Stimulated activated CD4-positive, alpha-beta T cell treated with anti-CD3 and anti-CD28 coated beads, TNF-alpha, amount 100 ng/mL, for 48 hours (primary cell): ENCODE measurements around the gene U2SURP.
A peak's percentile ranks its signal among the peaks of the same experiment; 100 is the strongest.

Experiments used
- DNase-seq, 3 donors: peaks; one replicate each; pipeline ENCODE4 v3.0.0-alpha.2; 2020; ENCODE audit warnings: low read depth in 3 of 3

Gene U2SURP

DNA sequence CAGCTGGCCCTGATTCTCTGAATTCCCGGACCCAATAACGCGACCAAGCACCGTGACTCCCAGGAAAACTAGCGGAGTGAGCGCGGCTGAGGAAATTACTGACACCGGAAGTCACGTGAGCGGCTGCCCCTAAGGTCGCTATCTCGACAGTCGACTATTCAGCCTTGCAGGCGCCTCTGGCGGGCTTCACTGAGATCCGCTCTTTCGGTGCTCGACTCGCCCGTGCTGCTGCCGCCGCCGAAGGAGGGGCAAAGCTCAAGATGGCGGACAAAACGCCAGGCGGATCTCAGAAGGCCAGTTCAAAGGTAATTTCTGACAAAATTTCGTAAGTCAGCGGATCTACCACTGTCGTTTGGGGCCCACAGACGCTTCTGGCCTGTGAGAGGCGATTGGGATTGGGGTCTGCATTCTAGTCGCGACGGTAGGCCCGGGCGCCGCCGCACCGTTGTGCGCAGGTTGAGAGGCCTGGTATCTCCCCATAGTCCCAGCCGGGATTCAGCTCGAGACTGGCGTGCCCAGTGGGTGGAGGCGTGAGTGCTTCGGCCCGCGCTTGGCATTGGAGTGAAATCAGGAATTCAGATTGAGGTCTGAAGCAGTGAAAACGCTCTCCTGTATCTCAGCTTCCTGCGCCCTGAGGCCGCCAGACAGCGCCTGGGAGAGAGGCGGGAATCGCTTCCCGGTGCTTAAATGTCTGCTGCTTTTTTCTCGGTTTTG is at the start of gene U2SURP:
Gene U2SURP (plus strand): TSS at position 202 of the 714 bp plus-strand sequence. CDS start 59 bp downstream, at position 261.
- DNase-seq: peak; percentile 85 to 89 (median 86)

DNA sequence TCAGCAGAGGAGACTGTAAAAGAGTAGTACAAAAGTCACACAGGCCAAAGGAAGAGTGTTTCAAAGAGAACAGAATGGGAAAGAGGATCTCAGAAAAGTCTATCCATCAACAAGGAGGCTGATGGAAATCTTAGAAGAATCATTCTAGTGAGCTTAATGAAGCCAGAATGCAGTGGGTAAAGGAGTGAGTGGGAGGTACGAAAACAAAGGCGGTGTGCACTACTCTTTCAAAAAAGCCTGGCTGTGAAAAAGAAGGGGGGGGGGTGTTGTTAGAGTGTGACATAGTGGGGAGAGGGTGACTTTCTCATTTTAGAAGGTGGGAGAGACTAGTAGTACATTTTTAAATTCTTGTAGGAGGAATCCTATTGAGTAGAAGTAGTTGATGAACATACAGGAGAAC is 49.6 kb upstream of the U2SURP start:
- DNase-seq: no peak

DNA sequence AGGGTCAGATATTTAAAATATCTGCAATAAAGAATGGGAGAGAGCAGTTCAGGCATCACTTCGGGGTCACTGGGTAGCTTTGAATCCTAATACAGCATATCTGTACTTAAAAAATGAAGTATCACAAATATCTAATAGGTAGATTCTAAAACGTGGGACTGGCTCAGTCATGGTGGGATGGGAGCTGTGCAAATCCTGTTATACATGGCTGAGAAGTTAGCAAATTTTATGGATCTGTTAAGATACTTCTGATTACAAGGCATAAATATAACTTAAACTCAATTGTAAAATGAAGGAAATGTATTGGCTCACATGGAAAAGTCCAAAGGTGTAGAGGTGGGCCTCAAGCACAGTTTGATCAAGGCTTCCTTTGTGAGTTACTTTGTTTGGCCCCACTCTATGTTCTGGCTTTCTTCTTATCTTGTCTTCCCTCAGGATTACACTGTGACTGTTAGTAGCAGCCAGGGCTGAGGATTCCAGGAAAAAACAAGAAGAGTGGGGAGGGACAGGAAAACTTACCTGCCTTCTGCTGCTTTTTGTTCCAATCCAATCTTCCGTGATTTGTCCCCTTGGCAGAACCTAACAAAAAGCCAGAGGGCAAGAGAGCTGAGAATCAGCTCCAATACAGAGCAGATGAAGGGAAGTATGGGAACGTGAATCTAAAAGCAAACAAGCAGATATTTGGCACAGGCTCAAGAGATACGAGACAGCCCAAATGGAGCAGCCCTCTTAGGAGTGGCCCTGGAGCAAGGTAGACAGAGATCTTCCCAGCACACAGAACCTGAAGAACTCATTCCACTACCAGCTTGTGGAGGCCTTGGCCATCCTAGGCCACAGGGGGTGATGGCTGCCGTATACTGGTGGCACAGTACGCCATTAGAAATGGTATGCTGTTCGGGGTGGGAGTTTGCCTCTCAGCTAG is 48.8 kb upstream of the U2SURP start:
- DNase-seq: no peak

DNA sequence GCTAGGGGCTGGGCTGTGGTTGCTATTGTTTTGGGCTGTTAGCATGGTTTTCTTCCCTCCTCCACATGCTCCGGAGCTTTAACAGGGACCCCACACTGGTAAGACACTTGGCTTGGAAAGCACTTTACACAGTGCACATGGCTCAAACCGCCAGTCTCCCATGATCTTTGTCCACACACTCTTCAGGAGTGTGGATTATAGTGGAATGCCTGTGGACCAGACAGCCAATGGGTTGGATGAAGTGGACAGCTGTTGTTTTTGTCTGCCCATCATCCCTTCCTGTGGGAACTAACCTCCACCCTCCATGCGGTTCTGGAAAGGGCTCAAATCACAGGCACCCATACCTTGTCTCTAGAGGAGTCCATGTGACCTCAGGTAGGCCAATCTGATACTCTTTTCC is 47.9 kb upstream of the U2SURP start:
- no peak for DNase-seq

DNA sequence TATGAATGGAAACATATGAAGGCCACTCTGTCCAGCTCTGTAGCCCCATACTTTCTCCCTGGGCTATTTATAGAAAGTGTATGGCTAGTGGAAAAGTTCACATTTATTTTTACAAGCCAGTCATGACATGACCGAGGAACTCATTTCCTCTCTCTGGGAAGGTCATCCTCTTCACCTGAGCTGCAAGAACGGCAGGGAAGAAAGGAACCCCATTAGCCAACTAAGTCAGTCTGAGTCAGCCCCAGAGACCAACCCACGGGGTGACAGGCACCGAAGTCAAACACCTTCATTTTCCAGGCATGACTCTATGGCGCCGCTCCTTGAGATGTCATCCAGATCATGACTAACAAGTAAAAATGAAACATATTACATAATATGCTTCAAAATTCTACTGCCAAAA is 42.7 kb upstream of the U2SURP start:
- peak in 1 of 3 donors; percentile 46 for DNase-seq

DNA sequence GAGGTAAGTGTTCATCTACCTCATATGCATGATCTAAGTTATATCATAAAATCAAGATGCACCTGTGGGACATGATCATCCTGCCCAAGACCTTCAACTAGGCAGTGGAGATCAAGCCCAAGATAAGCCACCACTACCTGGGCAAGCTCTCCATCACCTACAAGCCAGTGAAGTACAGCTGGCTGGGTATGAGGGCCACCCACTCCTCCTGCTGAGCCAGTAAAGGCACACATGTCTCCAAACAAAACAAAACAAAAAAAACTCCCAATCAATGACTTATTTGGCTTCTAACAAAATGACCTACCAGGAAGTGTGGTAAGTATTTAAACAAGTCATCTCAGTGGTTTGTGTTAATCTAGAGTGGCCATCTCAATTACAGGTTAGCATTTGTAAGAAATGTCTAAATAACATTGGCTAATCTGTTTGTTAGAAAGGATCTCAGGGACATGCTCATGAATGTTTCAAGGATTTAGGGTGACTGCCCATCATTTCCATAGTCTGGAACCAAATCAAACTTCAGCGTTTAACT is 41.0 kb upstream of the U2SURP start:
- DNase-seq: no peak

DNA sequence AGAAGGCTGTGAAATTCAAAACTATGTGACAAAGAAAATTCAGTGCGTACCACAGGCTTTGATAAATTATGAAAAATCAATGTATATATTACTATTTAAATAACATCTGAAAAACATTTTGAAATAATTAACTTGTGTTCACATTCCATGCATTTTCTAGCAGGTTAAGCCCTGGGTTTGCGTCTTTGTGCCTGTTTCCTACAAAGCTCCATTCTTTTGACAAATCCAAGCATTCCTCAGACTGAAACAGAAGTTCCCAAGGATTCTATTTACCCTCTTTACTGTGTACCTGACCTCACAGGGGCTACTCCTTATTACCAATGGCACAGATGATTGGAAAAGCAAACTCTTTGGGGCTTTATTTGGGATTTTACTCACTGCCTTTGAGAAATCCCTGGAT is 39.8 kb upstream of the U2SURP start:
- no peak for DNase-seq

DNA sequence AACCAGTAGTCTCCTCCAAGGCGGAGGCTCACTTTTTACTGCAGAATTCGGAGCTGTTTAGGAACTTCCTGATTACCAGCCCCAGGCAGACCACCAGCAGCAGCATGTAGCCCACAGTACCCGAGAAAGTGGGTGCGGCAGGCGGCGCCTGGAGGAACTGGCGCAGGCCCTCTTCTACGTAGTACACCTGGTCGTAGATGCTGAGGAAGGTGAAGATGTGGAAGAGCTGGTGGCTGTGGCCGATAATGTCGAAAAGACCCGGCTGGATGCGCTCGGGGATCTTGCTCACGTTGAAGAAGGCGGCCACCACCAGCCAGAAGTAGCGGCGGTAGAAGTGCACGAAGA is 39.2 kb upstream of the U2SURP start:
- no peak for DNase-seq

DNA sequence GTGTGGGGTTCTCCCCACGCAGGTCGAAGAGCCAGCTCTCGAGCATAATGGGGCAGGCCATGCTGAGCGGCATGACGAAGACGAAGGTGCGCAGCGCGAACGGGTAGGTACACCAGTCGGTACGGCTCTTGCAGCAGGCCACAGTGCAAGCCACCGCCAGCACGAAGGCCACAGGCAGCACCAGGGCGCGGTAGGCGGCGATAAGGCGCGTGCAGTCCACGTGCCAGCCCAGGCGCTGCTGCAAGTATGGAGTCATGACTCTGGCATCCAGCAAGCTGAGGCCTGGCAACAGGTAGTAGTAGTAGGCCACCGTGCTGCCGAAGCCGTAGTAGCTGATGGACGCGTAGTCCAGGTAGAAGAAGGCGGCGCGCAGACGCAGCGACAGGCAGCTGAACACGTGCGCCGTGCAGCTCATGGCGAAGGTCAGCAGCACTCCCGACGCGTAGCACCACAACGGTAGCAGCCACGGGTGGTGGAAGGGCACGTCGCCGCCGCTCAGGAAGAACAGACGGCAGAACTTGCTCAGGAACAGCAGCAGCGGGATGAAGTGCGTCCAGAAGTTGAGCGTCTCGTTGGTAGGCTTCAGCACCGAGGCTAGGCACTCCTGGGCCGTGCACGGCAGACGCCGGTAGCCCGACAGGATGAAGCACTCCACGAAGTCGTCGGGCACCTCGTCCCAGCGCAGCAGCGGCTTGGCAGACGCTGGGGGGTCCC is 38.7 kb upstream of the U2SURP start:
- no peak for DNase-seq

DNA sequence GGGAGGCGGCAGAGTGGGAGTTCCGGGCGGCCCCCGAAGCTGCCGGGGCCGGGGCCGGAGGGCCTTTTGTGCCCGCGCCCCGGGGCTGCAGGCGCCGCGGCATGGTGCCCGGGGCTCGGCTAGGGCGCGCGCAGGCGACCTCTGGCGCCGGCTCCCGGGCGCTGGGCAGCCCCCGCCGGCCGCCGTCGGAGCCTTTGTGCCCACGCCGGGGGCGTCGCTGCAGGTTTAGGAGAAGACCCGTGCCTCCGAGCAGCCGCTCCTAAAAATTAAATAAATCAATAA is 38.2 kb upstream of the U2SURP start:
- no peak for DNase-seq

DNA sequence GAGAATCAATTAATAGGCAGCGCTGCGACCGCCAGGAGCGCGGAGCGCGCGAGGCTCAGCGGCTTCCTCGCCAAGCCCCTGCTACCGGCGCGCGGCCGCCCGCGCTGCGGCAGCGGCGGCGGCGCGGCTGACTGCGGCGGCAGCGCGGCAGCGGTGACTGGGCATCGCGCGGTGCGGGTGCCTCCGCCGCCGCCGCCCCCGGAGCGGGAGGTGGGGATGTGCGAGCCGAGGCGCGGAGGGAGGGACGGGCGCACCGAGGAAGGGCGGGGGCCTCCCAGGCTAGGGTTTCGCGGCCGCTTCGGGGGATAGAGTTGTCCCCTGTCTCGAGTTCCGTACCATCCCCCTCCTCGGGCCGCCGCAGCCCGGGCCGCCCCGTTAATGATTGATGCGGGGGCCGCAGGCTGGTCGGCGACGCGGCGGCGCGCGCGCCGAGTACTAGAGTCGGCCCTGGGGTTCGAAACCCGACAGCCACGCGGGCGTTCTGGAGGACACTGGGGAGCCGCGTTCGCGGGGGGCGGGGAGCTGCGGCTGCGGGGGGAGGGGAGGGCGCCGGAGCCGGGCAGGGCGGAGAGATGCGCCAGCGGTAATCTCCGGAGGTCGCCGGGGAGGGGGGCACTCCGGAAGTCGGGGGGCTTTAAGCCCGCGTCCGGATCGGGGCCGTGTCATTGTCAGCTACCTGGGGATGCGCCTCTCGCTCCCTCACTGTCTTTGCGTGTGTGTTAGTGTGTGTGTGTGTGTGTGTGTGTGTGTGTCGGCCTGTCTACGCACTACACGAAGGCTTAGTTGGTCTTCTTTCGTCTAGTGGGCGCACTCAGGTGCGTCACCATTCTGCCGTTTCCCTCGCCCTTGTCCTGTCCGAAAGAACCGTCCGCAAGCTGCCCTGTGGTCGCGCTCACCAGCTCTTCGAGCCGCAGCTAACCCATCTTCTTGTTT is 37.6 kb upstream of the U2SURP start, which contains the start of gene PAQR9:
Gene PAQR9 (minus strand): TSS at position 159 of the 933 bp plus-strand sequence. CDS start 338 bp downstream, outside the sequence.
- DNase-seq: no peak

DNA sequence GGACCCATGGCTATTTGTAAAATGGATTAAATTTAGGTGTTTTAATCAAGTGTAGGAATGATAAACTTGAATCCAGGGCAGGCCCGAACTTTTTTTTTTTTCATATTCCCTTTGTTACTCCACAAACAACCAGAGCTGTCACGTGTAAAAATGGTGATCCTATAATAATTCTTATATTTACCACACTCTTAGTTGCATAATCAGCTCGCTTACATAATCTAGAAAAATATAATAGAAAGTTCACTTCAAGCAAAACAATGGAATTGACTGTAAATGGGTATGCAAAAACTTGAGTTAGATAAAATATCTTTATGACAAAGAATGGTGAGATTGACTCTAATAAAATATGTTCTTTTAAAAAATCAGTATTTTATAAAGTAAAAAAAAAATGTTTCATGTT is 35.8 kb upstream of the U2SURP start:
- DNase-seq: no peak

DNA sequence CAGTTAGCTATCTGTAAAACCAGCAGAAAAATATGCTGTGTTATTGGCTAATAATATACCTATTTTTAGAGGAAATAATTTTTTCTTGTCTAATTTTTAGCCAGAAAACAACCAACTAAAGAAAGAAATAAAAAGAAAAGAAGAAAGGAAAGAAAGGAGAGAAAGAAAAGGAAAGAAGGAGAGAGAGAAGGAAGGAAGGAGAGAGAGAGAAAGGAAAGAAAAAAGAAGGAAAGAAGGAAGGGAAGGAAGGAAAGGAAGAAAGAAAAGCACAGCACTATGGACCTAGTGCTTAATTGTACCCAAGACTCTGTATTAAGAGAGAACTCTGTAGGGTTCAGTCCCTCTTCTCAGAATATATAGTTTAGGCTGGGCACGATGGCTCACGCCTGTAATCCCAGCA is 34.6 kb upstream of the U2SURP start:
- no peak for DNase-seq

DNA sequence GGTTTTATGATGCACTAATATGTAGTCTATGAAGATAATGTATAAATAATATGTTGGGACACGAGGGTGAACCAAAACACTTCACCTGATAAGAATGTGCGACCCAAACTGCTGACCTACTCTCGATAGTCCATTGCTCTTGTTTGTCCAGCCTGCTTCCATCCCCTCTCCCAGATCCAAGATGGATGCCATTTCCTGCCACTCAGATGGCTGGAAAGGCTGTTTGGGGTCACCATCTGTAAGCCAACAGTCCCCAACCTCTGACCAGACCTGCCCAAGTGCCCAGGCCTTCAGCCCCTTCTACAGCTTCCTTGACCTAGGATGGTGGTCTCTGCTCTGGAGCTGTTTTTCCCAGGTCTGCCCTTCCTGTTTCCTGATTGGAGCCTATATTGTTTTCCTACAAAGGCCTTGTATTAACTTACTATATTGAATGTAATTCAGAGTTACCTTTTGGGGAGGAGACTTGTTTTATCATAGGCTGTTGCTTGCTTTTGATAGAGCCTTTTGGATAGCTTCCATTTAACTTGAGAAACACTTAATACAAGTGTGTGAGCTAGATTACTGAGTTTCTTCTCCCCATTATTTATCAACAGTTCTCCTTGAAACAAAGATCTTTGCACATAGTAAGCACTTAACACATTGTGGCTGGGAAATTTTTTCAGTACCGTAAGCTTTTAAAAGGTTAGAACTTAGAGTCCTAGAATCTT is 32.9 kb upstream of the U2SURP start:
- DNase-seq: no peak

DNA sequence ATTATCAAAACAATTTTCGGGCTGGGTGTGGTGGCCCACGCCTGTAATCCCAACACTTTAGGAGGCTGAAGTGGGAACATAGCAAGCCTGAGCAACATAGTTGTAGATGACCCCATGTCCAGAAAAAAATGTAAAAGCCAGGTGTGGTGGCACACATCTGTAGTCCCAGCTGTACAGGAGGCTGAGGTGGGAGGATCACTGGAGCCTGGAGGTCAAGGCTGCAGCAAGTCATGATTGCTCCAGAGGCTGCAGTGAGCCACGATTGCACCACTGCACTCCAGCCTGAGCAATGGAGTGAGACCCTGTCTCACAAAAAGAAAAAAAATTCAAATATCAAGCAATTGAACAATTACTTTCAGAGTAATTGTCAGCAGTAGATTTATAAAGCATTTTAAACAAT is 29.9 kb upstream of the U2SURP start:
- no peak for DNase-seq

DNA sequence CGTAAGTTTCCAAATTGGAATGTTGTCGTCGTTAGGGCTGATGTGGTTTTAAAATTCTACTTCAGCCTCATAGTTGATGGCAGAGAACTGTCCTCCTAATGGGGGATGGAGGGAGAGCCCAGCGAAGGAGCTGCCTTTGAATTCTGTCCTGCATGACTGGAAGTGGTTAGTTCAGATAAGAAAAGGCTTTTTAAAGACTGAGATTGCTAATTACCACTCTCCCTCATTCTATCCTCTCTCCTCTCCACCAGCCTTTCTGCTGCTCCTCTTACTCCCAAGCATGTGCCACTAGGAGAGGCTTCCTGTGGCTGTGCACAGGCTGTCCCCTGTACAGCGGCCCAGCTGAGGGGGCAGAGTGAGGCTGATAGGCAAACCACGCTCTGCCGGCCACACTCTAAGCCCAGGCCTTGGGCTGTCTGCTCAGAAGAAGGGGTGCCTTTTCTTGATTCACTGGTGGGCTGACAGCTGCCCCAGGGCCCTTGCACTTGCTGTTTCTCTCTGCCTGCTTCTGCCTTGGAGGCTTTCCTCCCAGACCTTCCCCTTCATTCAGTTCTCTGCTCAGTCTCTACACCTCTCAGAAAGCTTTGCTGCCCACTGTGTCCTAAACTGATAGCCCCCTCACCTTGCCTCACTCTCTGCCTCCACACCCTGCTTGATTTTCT is 29.1 kb upstream of the U2SURP start:
- no peak for DNase-seq

DNA sequence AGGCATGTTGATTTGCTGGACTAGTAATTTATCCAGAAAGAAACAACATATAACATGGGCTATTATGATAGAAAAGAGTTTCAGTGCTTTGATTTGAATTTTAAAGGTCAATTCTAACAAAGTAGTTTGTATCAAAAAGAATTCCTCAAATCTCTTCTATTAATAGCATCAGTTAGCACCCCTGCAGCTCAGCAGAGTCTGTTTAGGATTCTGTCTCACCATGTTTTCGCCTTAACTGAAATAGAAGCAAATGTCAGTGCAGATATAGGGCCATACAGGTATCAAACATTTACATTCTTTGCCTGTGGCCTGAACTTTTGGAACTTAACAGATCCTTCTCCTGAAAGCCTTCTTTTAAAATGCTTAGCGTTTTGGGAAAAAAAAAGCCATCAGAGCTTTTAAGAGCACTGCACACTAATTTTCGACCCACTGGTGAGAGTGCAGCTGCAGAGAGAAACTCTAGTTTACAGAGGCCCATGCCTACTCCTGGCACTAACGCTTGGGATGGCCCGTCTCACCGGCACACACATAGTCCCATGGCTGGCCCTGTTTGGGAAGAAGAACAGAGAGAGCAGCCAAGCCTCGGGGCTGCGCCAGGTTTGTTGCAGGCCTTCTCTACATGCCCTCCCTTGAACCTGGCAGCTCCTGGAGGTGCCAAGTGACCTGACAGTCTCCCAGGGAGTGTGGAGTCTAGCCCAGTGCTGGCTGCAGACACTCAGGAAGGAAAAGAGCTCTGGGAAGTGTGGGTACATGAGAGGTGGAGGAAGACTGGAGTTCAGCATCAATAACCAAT is 28.0 kb upstream of the U2SURP start:
- no peak for DNase-seq

DNA sequence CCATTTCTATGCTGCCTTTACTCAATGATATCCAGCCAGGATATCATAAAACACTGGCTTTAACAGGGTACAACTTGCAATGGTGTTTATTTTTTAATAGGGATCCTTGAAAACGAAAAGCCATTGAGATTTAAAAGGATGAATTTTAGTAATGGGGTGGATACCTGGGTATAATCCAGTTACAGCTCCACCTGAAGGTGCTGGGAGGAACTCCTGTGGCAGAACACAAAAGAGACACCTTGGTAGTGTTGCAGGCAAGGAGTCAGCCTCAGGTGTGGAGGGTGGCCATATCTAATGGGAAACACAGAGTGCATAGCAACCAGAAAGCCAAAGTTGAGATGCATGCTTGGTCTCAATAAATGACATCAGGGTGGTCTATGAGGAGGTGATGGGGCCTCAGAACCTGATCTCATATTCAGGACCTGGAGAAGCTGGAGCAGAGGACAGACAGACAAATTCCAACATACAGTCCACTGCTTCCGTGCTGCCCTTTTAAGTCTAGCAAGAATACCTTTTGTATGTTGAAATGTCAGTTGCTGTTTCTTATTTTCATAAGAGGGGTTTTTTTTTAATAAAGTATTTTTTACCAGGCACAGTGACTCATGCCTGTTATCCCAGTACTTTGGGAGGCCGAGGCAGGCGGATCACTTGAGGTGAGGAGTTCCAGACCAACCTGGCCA is 25.9 kb upstream of the U2SURP start:
- DNase-seq: no peak
